ENCODE data around the gene CDH8. TPM values are rescaled to one million over a fixed set of nuclear protein-coding genes. Genes with fewer than 3 reads are reported as not detected.

CDH8 gene
- total RNA-seq, 1 experiment from 2014 or later = not detected

GRCh38 chr16:61726701-61727100 lies 309.5 kb downstream of the CDH8 start:
- no peak for TF ChIP-seq EZH2 (IDR thresholded peaks at IDR 0.05; ENCODE audit: low read depth)
- TF ChIP-seq CTCF (conservative IDR thresholded peaks at IDR 0.05) = no peak
- ChIA-PET CTCF (no interaction called here), POLR2A (ENCODE audit: unreplicated experiment) (no interaction called here)
- no peaks in the 10 kb centered on the region for H4K20me1 ChIP-seq (ENCODE audit: insufficient read depth)
- H3K27me3 ChIP-seq (ENCODE audit: insufficient read depth, low read depth) = no peaks in the 10 kb centered on the region; the same call in 1 of the 2 replicates
- no peaks in the 10 kb centered on the region for H3F3A ChIP-seq (ENCODE audit: insufficient read depth, low read depth)
- H3K9me3 ChIP-seq (ENCODE audit: insufficient read depth, low read depth) = no peaks in the 10 kb centered on the region
- no peaks in the 10 kb centered on the region for H3K9me2 ChIP-seq (ENCODE audit: insufficient read depth)
- no peak overlapping the region for H3K27ac ChIP-seq
- no peak overlapping the region for H3K4me3 ChIP-seq
- intact Hi-C loops (cut with micrococcal nuclease; ENCODE audit: unreplicated experiment) = no loop called here
- H3K4me1 ChIP-seq (replicated peaks; ENCODE audit: insufficient read depth) = no peaks in the 10 kb centered on the region
- H2AFZ ChIP-seq = no peak overlapping the region
- no peak overlapping the region for H3K4me2 ChIP-seq
- H3K79me2 ChIP-seq (ENCODE audit: low read depth) = no peaks in the 10 kb centered on the region
- DNase-seq = no peak
- H3K36me3 ChIP-seq (ENCODE audit: low read depth) = no peaks in the 10 kb centered on the region
- BruUV-seq (replicated peaks) = no TSS peak

DNA sequence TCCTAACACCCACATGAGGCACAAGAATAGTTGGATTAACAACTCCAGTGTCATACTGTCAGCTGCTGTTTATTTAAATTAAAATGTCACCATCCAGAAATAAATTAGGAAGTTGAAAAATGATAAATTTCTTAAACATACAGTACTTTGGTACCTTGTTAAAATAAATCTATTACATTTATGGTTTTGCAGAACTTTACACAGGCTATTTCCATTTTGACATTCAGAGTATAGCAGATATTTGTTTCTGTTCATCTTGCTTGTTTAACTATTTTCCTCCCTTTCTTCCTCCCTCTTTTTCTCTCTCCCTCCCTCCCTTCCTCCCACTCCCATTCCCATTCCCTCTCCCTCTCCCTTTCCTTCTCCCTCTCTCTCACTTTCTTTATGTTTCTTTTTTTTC lies 310.1 kb downstream of the CDH8 start:
- CTCF ChIA-PET = no interaction called here
- no peaks in the 10 kb centered on the region for H4K20me1 ChIP-seq (ENCODE audit: insufficient read depth)
- no TSS peak for BruUV-seq (replicated peaks)
- H3K27ac ChIP-seq = no peak overlapping the region
- no peaks in the 10 kb centered on the region for H3F3A ChIP-seq (ENCODE audit: insufficient read depth, low read depth)
- H3K27me3 ChIP-seq (ENCODE audit: insufficient read depth, low read depth) = no peaks in the 10 kb centered on the region; the same call in 1 of the 2 replicates
- H3K4me3 ChIP-seq = no peak overlapping the region
- intact Hi-C loops (cut with micrococcal nuclease; ENCODE audit: unreplicated experiment) = no loop called here
- POLR2A ChIA-PET (ENCODE audit: unreplicated experiment) = no interaction called here
- no peak overlapping the region for H3K4me2 ChIP-seq
- no peaks in the 10 kb centered on the region for H3K9me3 ChIP-seq (ENCODE audit: insufficient read depth, low read depth)
- no peaks in the 10 kb centered on the region for H3K36me3 ChIP-seq (ENCODE audit: low read depth)
- H3K9me2 ChIP-seq (ENCODE audit: insufficient read depth) = no peaks in the 10 kb centered on the region
- no peak overlapping the region for H2AFZ ChIP-seq
- TF ChIP-seq CTCF (conservative IDR thresholded peaks at IDR 0.05) (no peak), EZH2 (IDR thresholded peaks at IDR 0.05; ENCODE audit: low read depth) (no peak)
- no peak for DNase-seq
- H3K79me2 ChIP-seq (ENCODE audit: low read depth) = no peaks in the 10 kb centered on the region
- no peaks in the 10 kb centered on the region for H3K4me1 ChIP-seq (replicated peaks; ENCODE audit: insufficient read depth)

DNA sequence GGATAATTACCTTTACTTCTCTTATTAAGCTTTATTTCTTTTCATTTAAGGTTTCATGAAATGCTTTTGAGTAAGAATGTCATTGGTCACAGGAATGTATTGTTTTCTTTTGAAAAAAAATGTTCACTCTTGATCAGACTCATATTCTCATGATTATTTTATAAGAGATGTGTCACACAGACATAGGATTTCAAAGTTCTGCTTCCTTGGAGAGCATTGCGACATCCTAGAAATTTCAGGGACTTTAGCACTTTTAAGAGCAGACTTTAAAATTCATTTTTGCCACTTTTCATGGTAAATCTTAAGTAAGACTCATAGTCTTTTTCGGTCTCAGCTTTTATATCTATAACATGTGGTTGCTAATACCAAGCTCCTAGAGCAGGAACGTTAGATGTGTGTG lies 314.7 kb downstream of the CDH8 start:
- Histone ChIP-seq H3K4me1 (replicated peaks; ENCODE audit: insufficient read depth) (no peaks in the 10 kb centered on the region), H3K4me3 (no peak overlapping the region), H2AFZ (no peak overlapping the region), H3K9me3 (ENCODE audit: insufficient read depth, low read depth) (no peaks in the 10 kb centered on the region), H4K20me1 (ENCODE audit: insufficient read depth) (no peaks in the 10 kb centered on the region), H3K9me2 (ENCODE audit: insufficient read depth) (no peaks in the 10 kb centered on the region), H3K36me3 (ENCODE audit: low read depth) (no peaks in the 10 kb centered on the region), H3K4me2 (no peak overlapping the region), H3K79me2 (ENCODE audit: low read depth) (no peaks in the 10 kb centered on the region), H3K27me3 (ENCODE audit: insufficient read depth, low read depth) (no peaks in the 10 kb centered on the region), H3K27ac (no peak overlapping the region), H3F3A (ENCODE audit: insufficient read depth, low read depth) (no peaks in the 10 kb centered on the region)
- no peak for TF ChIP-seq EZH2 (IDR thresholded peaks at IDR 0.05; ENCODE audit: low read depth)
- no peak for TF ChIP-seq CTCF (conservative IDR thresholded peaks at IDR 0.05)
- POLR2A ChIA-PET (ENCODE audit: unreplicated experiment) = no interaction called here
- no peak for DNase-seq
- BruUV-seq (replicated peaks) = no TSS peak
- intact Hi-C loops (cut with micrococcal nuclease; ENCODE audit: unreplicated experiment) = no loop called here
- CTCF ChIA-PET = no interaction called here
